Activated T-cell treated with anti-CD3 and anti-CD28 coated beads, Interleukin-2, amount 50 U/mL, for 72 hours (primary cell): ENCODE results near the gene HSPG2. TPM values are rescaled to one million over a fixed set of nuclear protein-coding genes. Genes with fewer than 3 reads are reported as not detected.

Experiments used
- ATAC-seq, 2 donors: fragments of 150-1000 bp; cut with Tn5 transposase; replicated peaks in 1 of 2; 2 replicates each; pipeline ENCODE4 v1.10.0; 2021; ENCODE audit warnings: moderate library complexity in 2 of 2, mild to moderate bottlenecking in 1 of 2
- DNase-seq, 2 donors: peaks; one replicate each; pipeline ENCODE4 v3.0.0; 2021 to 2022; ENCODE audit warnings: mixed read lengths in 1 of 2
- H3K27ac Mint-ChIP-seq: one replicate; pipeline ENCODE4 v1.8.0; 2022; ENCODE audit warnings: mild to moderate bottlenecking, moderate library complexity, mixed read lengths
- H3K27me3 Mint-ChIP-seq: one replicate; pipeline ENCODE4 v1.8.0; 2022; ENCODE audit warnings: low read depth, mixed read lengths
- H3K36me3 Mint-ChIP-seq, 2 donors: one replicate each; pipeline ENCODE4 v1.8.0; 2022; ENCODE audit warnings: mixed read lengths in 2 of 2, mild to moderate bottlenecking in 1 of 2; ENCODE audit not compliant: insufficient read depth in 2 of 2
- H3K4me1 Mint-ChIP-seq: one replicate; pipeline ENCODE4 v1.8.0; 2022; ENCODE audit warnings: low read depth, mixed read lengths
- H3K4me3 Mint-ChIP-seq, 2 donors: one replicate each; pipeline ENCODE4 v1.8.0; 2022; ENCODE audit warnings: mild to moderate bottlenecking in 2 of 2, mixed read lengths in 2 of 2, moderate library complexity in 2 of 2
- H3K9me3 Mint-ChIP-seq, 2 donors: one replicate each; pipeline ENCODE4 v1.8.0; 2022; ENCODE audit warnings: mixed read lengths in 2 of 2
- total RNA-seq, 2 donors: library from RNA; stranded (reverse); gene quantifications; one replicate each; pipeline ENCODE4 v1.2.3, GENCODE V29; 2022

HSPG2 gene
- total RNA-seq, 2 donors from 2014 or later: 4.4 to 11.5 TPM

DNA sequence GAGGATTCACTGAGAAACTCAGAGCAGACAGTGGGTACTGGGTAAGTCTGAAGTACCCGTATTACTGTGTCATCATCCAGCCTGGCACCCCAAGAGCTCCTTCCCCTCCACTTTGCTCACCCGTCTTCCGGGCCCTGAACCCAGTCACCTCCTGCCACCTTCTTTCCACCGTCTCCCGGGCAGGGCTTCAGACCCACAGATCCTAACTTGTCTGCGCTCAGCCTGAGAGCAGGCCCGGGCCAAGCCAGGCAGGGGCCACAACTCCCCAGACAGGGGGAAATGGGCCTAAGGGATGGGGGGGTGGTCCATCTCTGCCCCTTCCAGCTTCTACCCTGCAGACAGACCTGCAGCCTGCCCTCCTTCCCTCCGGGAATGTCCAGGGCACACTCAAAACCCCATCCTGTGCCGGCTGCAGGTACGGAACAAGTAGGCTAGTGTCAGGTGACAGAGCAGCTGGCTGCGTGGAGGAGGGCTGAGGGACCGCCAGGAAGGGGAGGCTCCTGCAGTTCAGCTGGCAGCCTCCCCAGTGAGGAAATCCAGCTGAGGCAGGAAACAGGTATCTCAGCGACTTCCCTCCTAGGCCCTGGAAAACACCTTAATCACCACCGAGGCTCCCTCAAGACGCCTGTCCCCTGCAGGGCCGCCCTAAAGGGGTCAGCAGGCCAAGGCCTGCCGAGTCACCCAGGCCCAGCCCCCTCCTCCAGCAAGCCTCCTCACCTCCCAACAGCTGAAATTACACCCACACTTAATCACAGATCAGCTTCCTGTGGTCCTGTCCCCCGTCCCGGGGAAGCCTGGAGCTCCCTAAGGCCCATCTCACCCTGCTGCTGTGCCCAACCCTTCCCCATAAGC is 3.5 kb downstream of the HSPG2 start:
- Mint-ChIP-seq H3K4me1 (peaks cover 13% of the 10 kb centered on the region), H3K36me3 (no peaks in the 10 kb centered on the region), H3K4me3 (peak overlapping the region in 1 of 2 donors; percentile 26)

GRCh38 chr1:21932127-21932526 is 5.0 kb downstream of the HSPG2 start:
- H3K27me3 Mint-ChIP-seq: peaks cover 4% of the 10 kb centered on the region
- DNase-seq (no peak), ATAC-seq (no peak)
- peaks cover 7% of the 10 kb centered on the region for H3K4me1 Mint-ChIP-seq
- no peaks in the 10 kb centered on the region for H3K9me3 Mint-ChIP-seq
- no peak overlapping the region for H3K27ac Mint-ChIP-seq
- no peaks in the 10 kb centered on the region for H3K36me3 Mint-ChIP-seq
- no peak overlapping the region for H3K4me3 Mint-ChIP-seq

More for the DNA sequence above, 3.5 kb downstream of the HSPG2 start:
- no peak for DNase-seq
- H3K9me3 Mint-ChIP-seq: no peaks in the 10 kb centered on the region
- ATAC-seq: no peak
- peaks cover 4% of the 10 kb centered on the region for H3K27me3 Mint-ChIP-seq
- no peak overlapping the region for H3K27ac Mint-ChIP-seq

- peaks cover 7% of the 10 kb centered on the region for H3K4me1 Mint-ChIP-seq
- H3K4me3 Mint-ChIP-seq: no peak overlapping the region
- DNase-seq (no peak), ATAC-seq (no peak)
- H3K27ac Mint-ChIP-seq: no peak overlapping the region
- no peaks in the 10 kb centered on the region for H3K9me3 Mint-ChIP-seq
- H3K27me3 Mint-ChIP-seq: peaks cover 4% of the 10 kb centered on the region
- H3K36me3 Mint-ChIP-seq: no peaks in the 10 kb centered on the region
These were observed 5.7 kb downstream of the HSPG2 start for GRCh38 chr1:21931171-21932093.

DNA sequence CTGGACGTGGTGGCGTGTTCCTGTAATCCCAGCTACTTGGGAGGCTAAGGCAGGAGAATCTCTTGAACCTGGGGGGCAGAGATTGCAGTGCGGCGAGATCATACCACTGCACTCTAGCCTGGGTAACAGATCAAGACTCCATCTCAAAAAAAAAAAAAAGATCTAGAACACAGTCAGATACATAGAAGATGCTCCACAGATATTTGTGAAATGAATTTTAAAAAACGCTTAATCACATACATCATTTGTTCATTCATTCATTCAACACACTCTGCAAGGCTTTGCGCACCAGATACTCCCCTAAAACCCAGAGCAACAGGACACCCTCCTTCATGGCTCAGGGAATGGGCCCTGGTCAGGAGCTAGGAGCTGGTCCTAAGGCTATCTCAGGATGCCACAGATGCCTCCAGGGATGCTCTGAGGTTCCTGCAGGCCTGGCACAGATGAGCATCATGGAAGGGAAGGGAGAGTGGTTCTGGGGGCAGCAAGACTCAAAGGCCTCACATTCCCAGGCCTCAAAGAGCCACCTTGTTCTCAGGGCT is 6.4 kb downstream of the HSPG2 start:
- Mint-ChIP-seq H3K9me3 (no peaks in the 10 kb centered on the region), H3K4me1 (peaks cover 7% of the 10 kb centered on the region), H3K27me3 (peaks cover 4% of the 10 kb centered on the region), H3K36me3 (no peaks in the 10 kb centered on the region), H3K4me3 (no peak overlapping the region), H3K27ac (no peak overlapping the region)
- DNase-seq: no peak
- no peak for ATAC-seq

GRCh38 chr1:21930080-21930571 is 7.0 kb downstream of the HSPG2 start:
- no peak for ATAC-seq
- Mint-ChIP-seq H3K36me3 (no peaks in the 10 kb centered on the region), H3K4me1 (peaks cover 7% of the 10 kb centered on the region), H3K27ac (no peak overlapping the region), H3K9me3 (no peaks in the 10 kb centered on the region), H3K27me3 (peaks cover 4% of the 10 kb centered on the region), H3K4me3 (no peak overlapping the region)
- no peak for DNase-seq

- no peak for ATAC-seq
- Mint-ChIP-seq H3K27ac (no peak overlapping the region), H3K9me3 (no peaks in the 10 kb centered on the region), H3K27me3 (peaks cover 4% of the 10 kb centered on the region), H3K4me1 (no peaks in the 10 kb centered on the region), H3K36me3 (no peaks in the 10 kb centered on the region), H3K4me3 (no peak overlapping the region)
- no peak for DNase-seq
These were observed 9.4 kb downstream of the HSPG2 start for GRCh38 chr1:21927533-21928237.

DNA sequence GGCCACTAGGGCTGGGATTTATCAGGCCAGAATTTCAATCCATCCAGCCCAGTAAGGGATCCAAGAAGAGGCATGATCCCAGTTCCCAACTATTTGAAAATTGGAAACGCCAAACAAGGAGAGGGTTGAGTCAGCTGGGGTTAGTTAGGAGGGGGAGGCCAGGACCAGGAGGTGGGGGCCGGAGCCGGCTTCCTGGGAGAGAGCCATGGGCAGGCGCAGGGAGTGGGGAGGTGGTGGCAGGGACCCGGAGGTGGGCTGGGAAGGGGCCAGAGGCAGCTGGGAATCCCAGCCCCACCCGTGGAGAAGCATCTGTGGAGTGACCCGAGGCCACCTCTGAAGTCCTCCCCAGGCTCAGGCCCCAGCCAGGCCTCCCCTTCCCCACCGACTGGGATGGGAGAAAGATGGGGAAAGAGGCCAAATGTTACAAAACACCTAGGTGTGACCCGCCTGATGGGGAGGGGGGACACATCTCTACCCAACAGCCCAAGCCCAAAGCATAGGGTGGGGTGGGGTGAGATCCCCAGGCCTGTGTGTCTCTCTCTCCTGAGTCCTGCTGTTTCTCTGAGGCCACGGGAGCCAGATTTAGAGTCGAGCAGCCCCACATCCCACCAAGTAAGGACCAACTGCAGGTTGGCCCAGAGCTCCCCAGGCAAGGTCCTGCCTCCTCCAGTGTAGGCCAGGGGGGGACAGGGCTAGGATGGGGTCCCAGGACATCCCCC is 10.1 kb downstream of the HSPG2 start:
- H3K36me3 Mint-ChIP-seq: no peaks in the 10 kb centered on the region
- no peak overlapping the region for H3K4me3 Mint-ChIP-seq
- H3K27me3 Mint-ChIP-seq: peaks cover 4% of the 10 kb centered on the region
- no peaks in the 10 kb centered on the region for H3K9me3 Mint-ChIP-seq
- H3K27ac Mint-ChIP-seq: no peak overlapping the region
- no peak for ATAC-seq
- no peak for DNase-seq
- H3K4me1 Mint-ChIP-seq: no peaks in the 10 kb centered on the region

GRCh38 chr1:21926065-21926464 is 11.0 kb downstream of the HSPG2 start:
- no peak overlapping the region for H3K4me3 Mint-ChIP-seq
- no peak overlapping the region for H3K27ac Mint-ChIP-seq
- H3K36me3 Mint-ChIP-seq: no peaks in the 10 kb centered on the region
- H3K9me3 Mint-ChIP-seq: no peaks in the 10 kb centered on the region
- H3K4me1 Mint-ChIP-seq: no peaks in the 10 kb centered on the region
- H3K27me3 Mint-ChIP-seq: peaks cover 4% of the 10 kb centered on the region
- DNase-seq (no peak), ATAC-seq (no peak)

- ATAC-seq: no peak
- Mint-ChIP-seq H3K4me1 (no peaks in the 10 kb centered on the region), H3K27me3 (peaks cover 4% of the 10 kb centered on the region), H3K27ac (no peak overlapping the region), H3K4me3 (no peak overlapping the region), H3K9me3 (no peaks in the 10 kb centered on the region), H3K36me3 (no peaks in the 10 kb centered on the region)
- no peak for DNase-seq
These were observed 11.7 kb downstream of the HSPG2 start for GRCh38 chr1:21925334-21925940.

- H3K4me3 Mint-ChIP-seq: no peak overlapping the region
- H3K4me1 Mint-ChIP-seq: no peaks in the 10 kb centered on the region
- ATAC-seq: no peak
- H3K36me3 Mint-ChIP-seq: no peaks in the 10 kb centered on the region
- no peak for DNase-seq
- H3K27me3 Mint-ChIP-seq: no peaks in the 10 kb centered on the region
- H3K9me3 Mint-ChIP-seq: no peaks in the 10 kb centered on the region
- no peak overlapping the region for H3K27ac Mint-ChIP-seq
These were observed 12.6 kb downstream of the HSPG2 start for GRCh38 chr1:21924503-21925005.

- no peak overlapping the region for H3K4me3 Mint-ChIP-seq
- H3K36me3 Mint-ChIP-seq: no peaks in the 10 kb centered on the region
- H3K9me3 Mint-ChIP-seq: no peaks in the 10 kb centered on the region
- DNase-seq (no peak), ATAC-seq (no peak)
- no peaks in the 10 kb centered on the region for H3K4me1 Mint-ChIP-seq
- H3K27ac Mint-ChIP-seq: no peak overlapping the region
- no peaks in the 10 kb centered on the region for H3K27me3 Mint-ChIP-seq
These were observed 14.8 kb downstream of the HSPG2 start for GRCh38 chr1:21922090-21923013.
